Colonic mucosa (tissue), 4 donors: ENCODE measurements around the gene RPS6KC1. TPM values are rescaled to one million over a fixed set of nuclear protein-coding genes. Genes with fewer than 3 reads are reported as not detected.

Experiments
- DNase-seq: peaks from one replicate; pipeline ENCODE4 v3.0.0-alpha.2; 2020
- H3K27ac ChIP-seq: fragments of 200-600 bp; one replicate; pipeline ENCODE4 v1.8.0; 2021
- H3K27me3 ChIP-seq: fragments of 200-600 bp; one replicate; pipeline ENCODE4 v1.8.0; 2021
- H3K36me3 ChIP-seq: fragments of 200-600 bp; one replicate; pipeline ENCODE4 v1.8.0; 2021
- H3K4me1 ChIP-seq: fragments of 200-600 bp; one replicate; pipeline ENCODE4 v1.8.0; 2021; ENCODE audit warnings: mild to moderate bottlenecking
- H3K4me3 ChIP-seq: fragments of 200-600 bp; one replicate; pipeline ENCODE4 v1.8.0; 2021
- H3K9ac ChIP-seq, 2 donors: one replicate each; pipeline ENCODE4 v1.7.0; 2013; ENCODE audit warnings: control low read depth in 2 of 2, low read depth in 2 of 2, low read length in 2 of 2
- H3K9me3 ChIP-seq: fragments of 200-600 bp; one replicate; pipeline ENCODE4 v1.8.0; 2021
- intact Hi-C: fragments of 100-400 bp; cut with DNase I; formaldehyde crosslinking; loops from one replicate; pipeline ENCODE4 v1.14.1; 2022
- total RNA-seq, 2 donors: library from RNA; stranded (reverse); fragmentation: NEBNext Ultra II Directional in 1 of 2; extraction: Animal tissue kit (Norgen Biotek cat#: 25700) in 1 of 2; gene quantifications; one replicate each; pipeline ENCODE4 v1.2.1, GENCODE V29; 2021
- TF ChIP-seq, protein P1 (sequence below): fragments of 200-600 bp; IDR thresholded peaks from one replicate; pipeline ENCODE4 v1.8.0; 2022; ENCODE audit warnings: antibody characterized with exemption, mild to moderate bottlenecking
- donor health status: healthy.
- donor health status: DM: no; HTN: no; CAD: no.
- donor health status: DM: no; HTN: no; CAD: no.

RPS6KC1 gene
- total RNA-seq, 2 donors from 2014 or later: 8.8 to 9.6 TPM

DNA sequence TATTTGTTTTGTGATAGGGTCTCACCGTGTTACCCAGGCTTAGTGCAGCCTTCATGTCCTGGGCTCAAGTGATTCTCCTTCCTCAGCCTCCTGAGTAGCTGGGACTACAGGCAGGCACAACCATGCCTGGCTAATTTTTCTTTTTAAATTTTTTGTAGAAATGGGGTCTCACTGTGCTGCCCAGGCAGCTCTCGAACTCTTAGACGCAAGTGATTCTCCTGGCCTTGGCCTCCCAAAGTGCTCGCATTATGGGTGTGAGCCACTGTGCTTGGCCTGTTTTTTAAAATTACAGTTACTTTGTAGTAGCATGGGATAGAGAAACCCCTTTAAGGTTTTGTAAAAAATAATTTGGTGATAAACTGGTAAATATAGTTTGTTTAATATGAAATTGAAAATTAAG lies 69.9 kb downstream of the RPS6KC1 start:
- Histone ChIP-seq H3K4me1 (no peaks in the 10 kb centered on the region), H3K36me3 (no peaks in the 10 kb centered on the region), H3K4me3 (no peak overlapping the region), H3K27me3 (no peaks in the 10 kb centered on the region), H3K9me3 (no peaks in the 10 kb centered on the region), H3K9ac (no peak overlapping the region), H3K27ac (no peak overlapping the region)
- intact Hi-C loops: loop anchor here (10.0 kb wide), 2 partner anchors 124 to 444 kb away; no protein-coding TSS in a partner anchor
- TF ChIP-seq, protein P1, sequence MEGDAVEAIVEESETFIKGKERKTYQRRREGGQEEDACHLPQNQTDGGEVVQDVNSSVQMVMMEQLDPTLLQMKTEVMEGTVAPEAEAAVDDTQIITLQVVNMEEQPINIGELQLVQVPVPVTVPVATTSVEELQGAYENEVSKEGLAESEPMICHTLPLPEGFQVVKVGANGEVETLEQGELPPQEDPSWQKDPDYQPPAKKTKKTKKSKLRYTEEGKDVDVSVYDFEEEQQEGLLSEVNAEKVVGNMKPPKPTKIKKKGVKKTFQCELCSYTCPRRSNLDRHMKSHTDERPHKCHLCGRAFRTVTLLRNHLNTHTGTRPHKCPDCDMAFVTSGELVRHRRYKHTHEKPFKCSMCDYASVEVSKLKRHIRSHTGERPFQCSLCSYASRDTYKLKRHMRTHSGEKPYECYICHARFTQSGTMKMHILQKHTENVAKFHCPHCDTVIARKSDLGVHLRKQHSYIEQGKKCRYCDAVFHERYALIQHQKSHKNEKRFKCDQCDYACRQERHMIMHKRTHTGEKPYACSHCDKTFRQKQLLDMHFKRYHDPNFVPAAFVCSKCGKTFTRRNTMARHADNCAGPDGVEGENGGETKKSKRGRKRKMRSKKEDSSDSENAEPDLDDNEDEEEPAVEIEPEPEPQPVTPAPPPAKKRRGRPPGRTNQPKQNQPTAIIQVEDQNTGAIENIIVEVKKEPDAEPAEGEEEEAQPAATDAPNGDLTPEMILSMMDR: no peak
- no peak for DNase-seq

DNA sequence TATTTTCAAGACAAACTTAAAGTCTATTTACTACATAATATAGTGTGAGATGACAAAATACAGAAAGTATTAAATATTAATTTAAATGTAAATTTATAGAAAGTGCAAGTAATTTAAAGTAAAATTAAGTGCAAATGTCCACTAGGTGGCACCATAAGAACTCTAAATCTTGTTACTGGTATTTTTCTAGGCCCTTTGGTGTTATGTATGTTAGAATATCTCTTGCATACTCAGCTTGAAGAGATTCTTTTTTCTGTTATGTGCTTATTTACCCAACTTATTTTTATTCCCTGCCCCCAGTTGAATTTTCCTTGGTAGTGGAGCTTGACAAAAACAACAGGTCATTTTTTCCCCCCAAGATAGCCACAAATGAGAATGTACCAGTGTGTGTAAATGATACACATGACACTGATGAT lies 71.5 kb downstream of the RPS6KC1 start:
- intact Hi-C loops: loop anchor here (10.0 kb wide), 2 partner anchors 122 to 442 kb away; no protein-coding TSS in a partner anchor
- TF ChIP-seq, protein P1: peak; percentile 43
- Histone ChIP-seq H3K27ac (no peak overlapping the region), H3K36me3 (no peaks in the 10 kb centered on the region), H3K9me3 (no peaks in the 10 kb centered on the region), H3K27me3 (no peaks in the 10 kb centered on the region), H3K4me1 (no peaks in the 10 kb centered on the region), H3K4me3 (no peak overlapping the region), H3K9ac (no peak overlapping the region)
- no peak for DNase-seq

DNA sequence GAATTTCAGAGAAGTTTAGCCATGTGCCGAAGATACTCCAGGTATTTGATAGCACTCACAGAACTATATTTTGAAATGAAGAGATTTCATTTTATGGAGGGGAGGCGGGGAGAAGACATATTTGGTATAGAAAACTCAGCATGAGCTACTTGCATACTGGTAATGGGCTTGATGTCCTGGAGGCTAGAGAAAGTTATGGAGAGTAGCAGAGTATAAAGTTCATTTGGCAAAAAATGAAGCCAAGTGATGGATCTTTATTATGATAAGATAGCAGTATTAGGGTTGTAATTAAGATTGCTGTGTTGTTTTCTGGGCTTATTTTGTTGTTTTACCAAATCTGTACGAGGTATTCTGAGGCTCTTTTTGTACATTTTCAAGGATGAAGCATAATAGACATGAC lies 72.0 kb downstream of the RPS6KC1 start:
- no peak overlapping the region for H3K27ac ChIP-seq
- TF ChIP-seq, protein P1: no peak
- no peaks in the 10 kb centered on the region for H3K9me3 ChIP-seq
- H3K36me3 ChIP-seq: no peaks in the 10 kb centered on the region
- no peaks in the 10 kb centered on the region for H3K27me3 ChIP-seq
- intact Hi-C loops: loop anchor here (10.0 kb wide), 2 partner anchors 122 to 442 kb away; no protein-coding TSS in a partner anchor
- H3K9ac ChIP-seq: no peak overlapping the region
- no peak for DNase-seq
- H3K4me1 ChIP-seq: no peaks in the 10 kb centered on the region
- H3K4me3 ChIP-seq: no peak overlapping the region

DNA sequence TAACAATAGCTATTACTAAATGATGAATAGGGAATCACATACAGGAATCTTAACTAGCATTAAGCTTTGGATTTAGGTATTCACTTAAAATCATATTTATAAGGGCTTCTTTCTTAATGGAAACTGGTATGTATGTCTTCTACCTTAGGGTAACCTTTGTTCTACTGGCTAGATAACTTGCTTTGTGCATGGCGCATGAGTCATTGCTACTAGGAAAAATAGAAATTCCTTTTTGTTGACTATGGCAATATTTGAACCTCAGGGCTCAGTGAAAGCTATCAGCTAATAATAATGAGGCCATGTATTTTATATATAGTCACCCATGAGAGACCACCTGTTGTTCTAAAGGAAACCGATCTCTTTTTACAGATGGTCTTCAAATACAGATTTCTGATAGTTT lies 72.5 kb downstream of the RPS6KC1 start:
- no peak overlapping the region for H3K9ac ChIP-seq
- H3K4me3 ChIP-seq: no peak overlapping the region
- no peaks in the 10 kb centered on the region for H3K4me1 ChIP-seq
- intact Hi-C loops: loop anchor here (10.0 kb wide), 2 partner anchors 121 to 441 kb away; no protein-coding TSS in a partner anchor
- H3K27ac ChIP-seq: no peak overlapping the region
- no peaks in the 10 kb centered on the region for H3K27me3 ChIP-seq
- no peaks in the 10 kb centered on the region for H3K9me3 ChIP-seq
- TF ChIP-seq, protein P1: no peak
- no peak for DNase-seq
- no peaks in the 10 kb centered on the region for H3K36me3 ChIP-seq

DNA sequence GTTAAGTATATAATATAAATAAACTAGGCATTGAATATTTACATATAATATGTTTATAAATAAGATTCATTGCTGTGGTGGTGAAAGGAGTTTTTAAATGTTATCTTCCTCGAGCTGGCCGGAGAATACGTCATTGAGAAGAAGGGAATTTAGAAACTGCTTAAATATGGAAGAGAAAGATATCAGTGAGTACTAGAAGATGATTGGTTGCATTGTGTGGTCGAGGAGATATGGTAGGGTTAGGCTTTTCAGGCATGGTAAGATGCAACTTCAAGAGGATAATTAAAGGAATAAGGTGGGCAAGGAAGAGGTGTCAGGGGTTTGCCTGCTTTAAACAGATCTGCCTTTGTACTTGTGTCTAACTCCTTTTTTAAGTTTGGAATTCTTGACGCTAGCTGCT lies 73.5 kb downstream of the RPS6KC1 start:
- Histone ChIP-seq H3K4me3 (no peak overlapping the region), H3K4me1 (no peaks in the 10 kb centered on the region), H3K27ac (no peak overlapping the region), H3K9me3 (no peaks in the 10 kb centered on the region), H3K27me3 (no peaks in the 10 kb centered on the region), H3K36me3 (no peaks in the 10 kb centered on the region), H3K9ac (no peak overlapping the region)
- TF ChIP-seq, protein P1: no peak
- no peak for DNase-seq
- intact Hi-C loops: loop anchor here (10.0 kb wide), 2 partner anchors 120 to 440 kb away; no protein-coding TSS in a partner anchor
